ENCODE results near the gene RPS6KB2. TPM values are rescaled to one million over a fixed set of nuclear protein-coding genes. Genes with fewer than 3 reads are reported as not detected.

The RPS6KB2 gene
- total and polyA plus RNA-seq, 10 of the 15 experiments (the other 5 are each of a cell fraction or from before 2014, with no cell fraction given), result 0.39 to 101 (median 58.4) TPM

GRCh38 chr11:67442504-67443404 lies 14.5 kb downstream of the RPS6KB2 start:
- SMC1A ChIA-PET (ENCODE audit: uncharacterized antibody, unreplicated experiment), result no interaction called here
- no TSS peak for BruUV-seq (replicated peaks)
- Histone ChIP-seq H3K9ac (ENCODE audit: control insufficient read depth, insufficient read depth, low read length) (peak overlapping the region; percentile 5; the same call in 1 of the 2 replicates), H2AFZ (ENCODE audit: control insufficient read depth, low read depth, low read length) (no peak overlapping the region), H3K79me2 (ENCODE audit: control insufficient read depth, insufficient read depth, low read length) (peaks cover 26% of the 10 kb centered on the region), H3K27ac (ENCODE audit: control insufficient read depth, insufficient read depth) (peak overlapping the region; percentile 17; the same call in 1 of the 2 replicates), H3K4me1 (ENCODE audit: control insufficient read depth, insufficient read depth, low read length) (peaks cover 43% of the 10 kb centered on the region), H3K27me3 (replicated peaks in 1 of 2; ENCODE audit: control insufficient read depth in 2 of 2, insufficient read depth in 2 of 2, low read length in 1 of 2) (no peaks in the 10 kb centered on the region), H3K4me2 (ENCODE audit: control insufficient read depth, insufficient read depth) (peak overlapping the region; percentile 26; the same call in 1 of the 2 replicates), H3K36me3 (ENCODE audit: control insufficient read depth in 2 of 2, insufficient read depth in 2 of 2, low read length in 1 of 2) (peaks cover 0 to 1% of the 10 kb centered on the region in 2 experiments; a peak in 2 of 4 replicates), H4K20me1 (ENCODE audit: control insufficient read depth, insufficient read depth) (no peaks in the 10 kb centered on the region), H3K9me3 (replicated peaks; ENCODE audit: control insufficient read depth, insufficient read depth, low read length) (no peaks in the 10 kb centered on the region), H3K4me3 (peak overlapping the region; percentile 76; the same call in 1 of the 2 replicates)
- no peak for ATAC-seq
- DNase-seq (ENCODE audit: low read depth, low spot score), result no peak
- CTCF ChIA-PET, result interaction anchor here (1.2 kb wide), 1 partner anchor 37 kb away, joined by 3 read pairs; no protein-coding TSS in a partner anchor
- intact Hi-C loops (cut with micrococcal nuclease; ENCODE audit: unreplicated experiment) (no loop called here), in situ Hi-C loops (cut with MboI) (no loop called here)
- RAD21 ChIA-PET (ENCODE audit: unreplicated experiment), result interaction anchor here (0.6 to 1.6 kb wide), 5 partner anchors 15 to 864 kb away, joined by 3 to 4 read pairs (median 3); partner anchors contain the start of genes PPP1CA and TBC1D10C
- WGBS (ENCODE audit: insufficient coverage, insufficient replicate concordance, low lambda C conversion rate, missing lambda C conversion rate), result 55% methylated on average over 38 of the region's 45 CpGs
- POLR2A ChIA-PET, result interaction anchor here (0.6 to 1.2 kb wide), 5 partner anchors 13 to 41 kb away, joined by 3 to 4 read pairs (median 4); partner anchors contain the start of gene PPP1CA
- TF ChIP-seq TARDBP (IDR thresholded peaks at IDR 0.05; ENCODE audit: borderline replicate concordance) (peak; percentile 18; the same call in 1 of the 2 replicates), EED (IDR thresholded peaks at IDR 0.05; ENCODE audit: low read depth) (0 out of 2 replicates have a peak, but pooled peaks have one; percentile 24), IKZF1 (conservative IDR thresholded peaks at IDR 0.05) (0 out of 2 replicates have a peak, but pooled peaks have one; percentile 32), POLR2AphosphoS2 (IDR thresholded peaks at IDR 0.05; ENCODE audit: low read depth, low read length) (peak; percentile 11; the same call in 1 of the 2 replicates), ZZZ3 (IDR thresholded peaks at IDR 0.05; ENCODE audit: control insufficient read depth, insufficient read length, low read depth) (no peak), POLR2A (IDR thresholded peaks at IDR 0.05; ENCODE audit: low read depth, low read length) (peak; percentile 51), FOS (IDR thresholded peaks at IDR 0.05; ENCODE audit: borderline replicate concordance, extremely low read depth, insufficient read length) (no peak), MLLT1 (IDR thresholded peaks at IDR 0.05) (peak; percentile 55)
- FAIRE-seq, result no peak
